RWPE2 (cell line): ENCODE measurements around the gene LRRC2.
"Not testable (repeated sequence)": the region's sequence is repeated elsewhere in the genome, so short reads cannot be mapped to it uniquely, and the experiment has no call there.

ENCODE experiments used
- ATAC-seq: fragments of 200-7000 bp; cut with Tn5 transposase; 3 replicates; pipeline ENCODE4 v1.9.1; 2021; ENCODE audit warnings: low read depth
- DNase-seq: peaks from one replicate; pipeline ENCODE4 v3.0.0-alpha.2; 2020; ENCODE audit warnings: low spot score
- H3K27ac ChIP-seq: fragments of 450-650 bp; 2 replicates; pipeline ENCODE4 v1.5.1; 2017; ENCODE audit warnings: mild to moderate bottlenecking; ENCODE audit not compliant: poor library complexity, severe bottlenecking
- H3K27me3 ChIP-seq: fragments of 250-450 bp; sonication (Bioruptor Pico); 2 replicates; pipeline ENCODE4 v1.5.1; 2021; ENCODE audit warnings: mild to moderate bottlenecking, moderate library complexity; ENCODE audit not compliant: insufficient read depth, poor library complexity, severe bottlenecking
- H3K36me3 ChIP-seq: fragments of 250-450 bp; sonication (Bioruptor Pico); 2 replicates; pipeline ENCODE4 v1.5.1; 2020; ENCODE audit warnings: low read depth, mild to moderate bottlenecking, moderate library complexity
- H3K4me1 ChIP-seq: fragments of 250-450 bp; sonication (Bioruptor Pico); 2 replicates; pipeline ENCODE4 v1.5.1; 2021; ENCODE audit warnings: mild to moderate bottlenecking, moderate library complexity; ENCODE audit not compliant: insufficient read depth, poor library complexity, severe bottlenecking
- H3K4me3 ChIP-seq: fragments of 250-450 bp; sonication (Bioruptor Pico); 2 replicates; pipeline ENCODE4 v1.5.1; 2021; ENCODE audit warnings: mild to moderate bottlenecking, moderate library complexity; ENCODE audit not compliant: severe bottlenecking
- H3K9me3 ChIP-seq: fragments of 250-450 bp; sonication (Bioruptor Pico); 2 replicates; pipeline ENCODE4 v1.5.1; 2021; ENCODE audit warnings: mild to moderate bottlenecking, moderate library complexity; ENCODE audit not compliant: severe bottlenecking
- CTCF ChIP-seq: fragments of 450-650 bp; IDR thresholded peaks from one replicate; pipeline ENCODE4 v1.5.1; 2017; ENCODE audit warnings: mild to moderate bottlenecking, moderate library complexity; ENCODE audit not compliant: poor library complexity, severe bottlenecking

Gene LRRC2

GRCh38 chr3:46580675-46581074, 14.6 kb upstream of the LRRC2 start:
- no peak for TF ChIP-seq CTCF
- no peaks in the 10 kb centered on the region for H3K36me3 ChIP-seq
- no peak overlapping the region for H3K4me3 ChIP-seq
- H3K4me1 ChIP-seq = no peaks in the 10 kb centered on the region
- no peaks in the 10 kb centered on the region for H3K9me3 ChIP-seq
- DNase-seq (no peak), ATAC-seq (no peak)
- H3K27me3 ChIP-seq = no peaks in the 10 kb centered on the region
- H3K27ac ChIP-seq = no peak overlapping the region

DNA sequence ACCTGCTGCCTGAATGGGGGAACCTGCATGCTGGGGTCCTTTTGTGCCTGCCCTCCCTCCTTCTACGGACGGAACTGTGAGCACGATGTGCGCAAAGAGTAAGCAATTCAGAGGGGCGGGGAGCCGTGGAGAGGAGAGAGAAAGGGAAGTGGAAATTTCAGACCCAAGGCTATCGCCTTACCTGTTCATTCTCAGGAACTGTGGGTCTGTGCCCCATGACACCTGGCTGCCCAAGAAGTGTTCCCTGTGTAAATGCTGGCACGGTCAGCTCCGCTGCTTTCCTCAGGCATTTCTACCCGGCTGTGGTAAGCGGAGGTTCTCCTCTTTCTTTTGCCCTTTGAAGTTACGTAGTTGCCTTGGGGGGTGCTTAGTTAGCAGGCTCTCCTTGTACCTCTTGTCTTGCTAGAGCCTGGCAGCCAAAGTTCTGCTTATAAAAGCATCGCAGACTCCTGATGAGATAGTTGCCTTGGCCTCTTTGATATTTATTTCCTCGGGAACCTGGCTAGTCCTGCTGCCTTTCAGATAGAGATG, 13.7 kb upstream of the LRRC2 start:
- Histone ChIP-seq H3K4me3 (no peak overlapping the region), H3K36me3 (no peaks in the 10 kb centered on the region), H3K4me1 (no peaks in the 10 kb centered on the region), H3K27me3 (no peaks in the 10 kb centered on the region), H3K27ac (no peak overlapping the region), H3K9me3 (no peaks in the 10 kb centered on the region)
- ATAC-seq (no peak), DNase-seq (no peak)
- no peak for TF ChIP-seq CTCF

DNA sequence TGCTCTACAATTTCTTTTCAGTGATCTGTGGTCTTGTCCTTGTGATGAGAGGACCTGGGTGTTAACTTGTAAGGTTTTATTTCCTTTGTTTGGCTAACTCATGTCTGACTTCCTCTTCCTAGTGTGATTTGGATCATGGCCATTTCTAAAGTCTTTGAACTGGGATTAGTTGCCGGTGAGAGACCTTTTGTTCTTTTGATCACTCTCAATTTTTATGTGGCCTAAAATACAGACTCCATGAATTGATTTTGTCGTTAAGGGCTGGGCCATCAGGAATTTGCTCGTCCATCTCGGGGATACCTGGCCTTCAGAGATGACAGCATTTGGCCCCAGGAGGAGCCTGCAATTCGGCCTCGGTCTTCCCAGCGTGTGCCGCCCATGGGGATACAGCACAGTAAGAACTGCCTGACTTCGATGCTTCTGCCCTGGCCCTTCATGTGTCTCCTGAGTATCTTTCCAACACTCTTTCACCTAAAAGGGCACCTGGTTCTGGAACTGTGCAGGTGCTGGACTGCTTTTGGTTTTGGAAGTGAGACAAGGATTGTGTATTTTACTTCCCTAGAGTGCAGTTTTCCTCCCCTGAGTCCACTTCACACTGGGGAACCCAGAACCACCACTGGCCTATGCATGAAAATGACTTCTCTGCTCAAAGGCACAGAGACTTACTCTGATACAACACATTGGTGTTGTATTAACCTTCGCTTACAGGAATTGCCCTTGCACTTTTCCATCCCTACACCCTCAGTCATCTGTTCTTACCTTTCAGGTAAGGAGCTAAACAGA, 13.1 kb upstream of the LRRC2 start:
- H3K4me1 ChIP-seq = no peaks in the 10 kb centered on the region
- no peaks in the 10 kb centered on the region for H3K27me3 ChIP-seq
- no peak overlapping the region for H3K27ac ChIP-seq
- H3K9me3 ChIP-seq = no peaks in the 10 kb centered on the region
- ATAC-seq (no peak), DNase-seq (no peak)
- no peak for TF ChIP-seq CTCF
- H3K36me3 ChIP-seq = no peaks in the 10 kb centered on the region
- H3K4me3 ChIP-seq = no peak overlapping the region

GRCh38 chr3:46577580-46578249, 11.6 kb upstream of the LRRC2 start:
- not testable (repeated sequence) for H3K9me3 ChIP-seq, H3K27me3 ChIP-seq, H3K36me3 ChIP-seq, H3K4me3 ChIP-seq, H3K27ac ChIP-seq, DNase-seq, ATAC-seq, H3K4me1 ChIP-seq

GRCh38 chr3:46576879-46577278, 10.8 kb upstream of the LRRC2 start:
- Histone ChIP-seq H3K27ac (no peak overlapping the region), H3K9me3 (no peaks in the 10 kb centered on the region), H3K27me3 (no peaks in the 10 kb centered on the region), H3K4me3 (no peak overlapping the region), H3K36me3 (no peaks in the 10 kb centered on the region), H3K4me1 (no peaks in the 10 kb centered on the region)
- no peak for TF ChIP-seq CTCF
- no peak for DNase-seq
- ATAC-seq = no peak
